Right renal pelvis (tissue), 4 donors: Measurements from ENCODE around the gene NKAIN2. TPM values are rescaled to one million over a fixed set of nuclear protein-coding genes. Genes with fewer than 3 reads are reported as not detected.
"Not testable (repeated sequence)": the region's sequence is repeated elsewhere in the genome, so short reads cannot be mapped to it uniquely, and the experiment has no call there.

Experiments used
- DNase-seq, 4 donors: peaks; one replicate each; pipeline ENCODE4 v3.0.0-alpha.2; 2013; ENCODE audit warnings: low read depth in 4 of 4, low spot score in 3 of 4, missing footprints in 1 of 4
- polyA plus RNA-seq, 4 donors: library from polyadenylated mRNA; unstranded; fragments of 120-200 nt; gene quantifications; one replicate each; pipeline ENCODE4 v1.2.1, GENCODE V29; 2013; ENCODE audit not compliant: insufficient read length in 4 of 4

Gene NKAIN2
- polyA plus RNA-seq, 4 donors: 16.1 to 34.6 (median 23.6) TPM

GRCh38 chr6:124294574-124295200 lies 491.0 kb downstream of the NKAIN2 start:
- peak in 3 of 4 donors; percentile 11 to 28 (median 15) for DNase-seq

- no peak for DNase-seq
Observed at GRCh38 chr6:124297507-124297906, 493.8 kb downstream of the NKAIN2 start.

DNA sequence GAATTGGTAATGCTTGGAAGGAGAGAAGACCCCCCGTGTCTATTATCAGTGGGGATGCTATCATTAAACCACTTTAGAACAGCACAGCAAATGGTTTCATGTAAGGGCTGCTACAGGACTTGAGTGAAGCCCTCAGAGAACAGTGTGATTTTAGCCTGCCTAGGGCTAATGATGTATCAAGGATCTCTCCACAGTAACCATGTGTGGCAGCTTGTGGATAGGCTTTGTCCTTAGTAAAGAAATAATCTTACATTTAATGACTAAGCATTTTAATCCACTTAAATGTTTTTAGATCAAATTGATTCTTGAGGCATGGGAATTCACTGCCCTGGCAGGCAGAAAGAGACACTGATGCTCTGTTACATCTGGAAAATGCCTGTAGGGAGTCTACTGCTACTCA lies 495.1 kb downstream of the NKAIN2 start:
- no peak for DNase-seq

- DNase-seq: not testable (repeated sequence)
Observed at GRCh38 chr6:124300907-124301306, 497.2 kb downstream of the NKAIN2 start.

DNA sequence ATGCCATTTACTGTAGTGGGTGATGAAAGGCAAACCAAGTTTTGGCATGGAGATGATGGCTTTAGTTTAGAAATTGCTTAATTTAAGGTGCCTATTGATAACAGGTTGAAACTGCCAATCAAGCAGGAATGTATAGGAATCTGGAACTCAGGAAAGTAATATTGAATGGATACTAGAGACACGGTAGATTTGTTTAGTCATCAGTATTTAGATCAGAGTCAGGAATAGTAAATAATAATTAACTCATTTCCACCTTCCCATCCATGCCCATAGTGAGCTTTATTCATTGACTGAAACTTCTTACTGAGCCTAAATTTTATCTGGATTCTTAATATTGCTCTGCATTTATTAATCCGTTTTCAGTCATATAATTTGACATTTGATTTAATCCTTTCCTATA lies 500.3 kb downstream of the NKAIN2 start:
- DNase-seq: no peak

DNA sequence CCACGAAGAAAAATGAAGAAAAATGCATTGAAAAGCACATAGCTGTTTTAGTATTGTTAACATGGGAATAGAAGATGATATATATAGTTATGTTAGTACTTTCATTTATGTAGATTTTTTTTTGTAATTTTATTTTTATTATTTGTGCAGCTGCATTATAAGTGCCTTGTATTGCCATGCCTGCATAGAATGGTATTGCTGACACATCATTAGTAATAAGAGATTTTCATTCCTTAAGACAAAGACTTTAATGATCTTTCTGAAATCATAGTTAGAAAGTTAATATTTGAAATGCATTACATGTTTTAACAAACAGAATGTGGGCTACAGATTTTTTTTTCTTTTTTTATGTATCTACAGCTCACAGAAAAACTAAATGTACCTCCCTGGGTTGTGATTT lies 506.5 kb downstream of the NKAIN2 start:
- no peak for DNase-seq

- no peak for DNase-seq
Observed at GRCh38 chr6:124319410-124319809, 515.7 kb downstream of the NKAIN2 start.

- DNase-seq: no peak
Observed at GRCh38 chr6:124324237-124324636, 520.6 kb downstream of the NKAIN2 start.

DNA sequence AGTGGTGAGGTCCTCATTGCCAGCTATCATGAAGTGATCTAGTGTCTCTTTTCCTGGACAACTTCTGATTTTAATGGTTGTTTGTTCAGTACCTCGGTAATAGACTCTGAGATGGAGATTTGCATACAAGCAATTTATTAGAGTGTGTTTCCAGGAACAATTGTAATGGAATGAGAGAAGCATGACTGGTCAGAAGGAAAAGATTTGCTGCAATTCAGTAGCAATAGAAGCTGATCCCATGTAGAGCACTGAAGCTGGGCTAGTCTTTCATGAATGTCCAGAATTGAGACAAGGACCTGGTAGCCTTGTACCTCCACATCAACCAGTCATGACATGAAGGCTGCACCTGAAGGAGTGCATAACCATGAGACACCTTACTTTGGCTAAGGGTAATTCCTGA lies 526.5 kb downstream of the NKAIN2 start:
- DNase-seq: no peak

- no peak for DNase-seq
Observed at GRCh38 chr6:124334359-124334758, 530.7 kb downstream of the NKAIN2 start.

GRCh38 chr6:124339610-124340334 lies 536.1 kb downstream of the NKAIN2 start:
- no peak for DNase-seq

DNA sequence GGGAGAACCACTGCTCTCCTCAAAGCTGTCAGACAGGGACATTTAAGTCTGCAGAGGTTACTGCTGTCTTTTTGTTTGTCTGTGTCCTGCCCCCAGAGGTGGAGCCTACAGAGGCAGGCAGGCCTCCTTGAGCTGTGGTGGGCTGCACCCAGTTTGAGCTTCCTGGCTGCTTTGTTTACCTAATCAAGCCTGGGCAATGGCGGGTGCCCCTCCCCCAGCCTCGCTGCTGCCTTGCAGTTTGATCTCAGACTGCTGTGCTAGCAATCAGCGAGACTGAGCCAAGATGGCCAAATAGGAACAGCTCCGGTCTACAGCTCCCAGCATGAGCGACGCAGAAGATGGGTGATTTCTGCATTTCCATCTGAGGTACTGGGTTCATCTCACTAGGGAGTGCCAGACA lies 544.7 kb downstream of the NKAIN2 start:
- DNase-seq: not testable (repeated sequence)

- DNase-seq: no peak
Observed at GRCh38 chr6:124355146-124355545, 551.5 kb downstream of the NKAIN2 start.

- no peak for DNase-seq
Observed at GRCh38 chr6:124356276-124356810, 552.7 kb downstream of the NKAIN2 start.

DNA sequence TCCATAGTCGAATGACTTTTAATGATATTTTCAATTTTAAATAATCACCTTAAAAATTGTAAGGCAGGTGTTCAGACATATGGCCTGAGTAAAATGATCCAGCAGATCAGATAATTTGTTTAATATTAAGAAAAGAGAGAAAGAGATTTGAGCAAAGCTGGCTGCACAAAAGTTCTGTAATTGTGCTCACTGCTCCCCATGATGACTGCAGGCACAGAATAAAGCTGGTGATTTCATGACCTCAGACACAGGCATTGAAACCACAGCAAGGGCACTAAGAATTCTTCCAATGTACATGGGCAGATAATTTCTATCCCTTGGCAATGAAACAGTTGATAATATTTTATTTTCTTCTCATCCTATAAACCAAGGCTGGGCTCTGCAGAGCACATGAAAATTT lies 553.1 kb downstream of the NKAIN2 start:
- DNase-seq: no peak

- no peak for DNase-seq
Observed at GRCh38 chr6:124368131-124368530, 564.5 kb downstream of the NKAIN2 start.

DNA sequence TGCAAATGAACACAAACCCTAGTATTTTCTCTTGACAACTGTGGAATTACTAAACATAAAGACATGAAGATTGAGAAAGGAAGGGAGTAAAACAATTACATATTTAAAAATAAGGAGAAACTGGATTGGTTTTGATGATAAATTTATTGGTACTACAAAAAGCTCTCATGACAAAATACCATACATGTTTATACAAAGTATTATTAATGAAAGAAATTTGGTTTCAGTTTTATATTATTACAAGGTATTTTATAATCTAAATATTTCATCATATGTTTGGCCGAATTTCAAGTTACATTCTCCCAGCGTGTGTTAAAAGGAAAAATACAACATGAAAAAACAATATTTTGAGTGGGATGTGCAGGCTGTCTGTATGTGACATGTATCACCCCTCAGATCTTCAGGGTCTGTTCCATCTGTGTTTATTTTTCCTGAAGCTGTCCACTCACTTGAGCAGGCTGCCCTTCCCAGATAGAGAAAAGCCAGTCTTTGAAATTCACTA lies 568.4 kb downstream of the NKAIN2 start:
- DNase-seq: peak in 2 of 4 donors; percentile 0 to 1

- no peak for DNase-seq
Observed at GRCh38 chr6:124373386-124373785, 569.7 kb downstream of the NKAIN2 start.

- DNase-seq: no peak
Observed at GRCh38 chr6:124389127-124389526, 585.5 kb downstream of the NKAIN2 start.

- no peak for DNase-seq
Observed at GRCh38 chr6:124393536-124393935, 589.9 kb downstream of the NKAIN2 start.

GRCh38 chr6:124396361-124396760 lies 592.7 kb downstream of the NKAIN2 start:
- no peak for DNase-seq
